Activated CD8-positive, alpha-beta memory T cell treated with anti-CD3 and anti-CD28 coated beads for 48 hours (primary cell): ENCODE data around the gene NKG7.

Source experiments
- DNase-seq, 3 experiments: peaks; one replicate each; pipeline ENCODE4 v3.0.0-alpha.2; 2020; ENCODE audit warnings: low read depth in 2 of 3, low spot score in 2 of 3

NKG7 gene

GRCh38 chr19:51364200-51365106, 8.0 kb downstream of the NKG7 start:
- no peak for DNase-seq

- DNase-seq, result no peak
These were observed 11.2 kb downstream of the NKG7 start for GRCh38 chr19:51361239-51361638.

GRCh38 chr19:51359294-51359693, 13.2 kb downstream of the NKG7 start:
- no peak for DNase-seq

GRCh38 chr19:51357952-51358351, 14.5 kb downstream of the NKG7 start:
- DNase-seq, result no peak

- DNase-seq, result no peak
These were observed 16.2 kb downstream of the NKG7 start for GRCh38 chr19:51356159-51356801.

- no peak for DNase-seq
These were observed 17.7 kb downstream of the NKG7 start for GRCh38 chr19:51354742-51355148.

- no peak for DNase-seq
These were observed 18.2 kb downstream of the NKG7 start for GRCh38 chr19:51354103-51354741.

GRCh38 chr19:51352783-51353360, 19.6 kb downstream of the NKG7 start:
- no peak for DNase-seq

- no peak for DNase-seq
These were observed 21.0 kb downstream of the NKG7 start for GRCh38 chr19:51351266-51351990.

GRCh38 chr19:51347209-51347928, 25.1 kb downstream of the NKG7 start:
- DNase-seq, result no peak

- DNase-seq, result no peak
These were observed 25.7 kb downstream of the NKG7 start for GRCh38 chr19:51346742-51347141.

- no peak for DNase-seq
These were observed 27.3 kb downstream of the NKG7 start for GRCh38 chr19:51345076-51345620.

GRCh38 chr19:51342631-51343569, 29.6 kb downstream of the NKG7 start:
- no peak for DNase-seq

GRCh38 chr19:51341976-51342580, 30.4 kb downstream of the NKG7 start, which contains the start of gene VSIG10L:
Gene VSIG10L, minus strand, starts transcription at chr19:51342139. Its CDS starts 15 bp downstream, at chr19:51342124.
- no peak for DNase-seq

- DNase-seq, result no peak
These were observed 31.4 kb downstream of the NKG7 start for GRCh38 chr19:51341066-51341465.

- peak; percentile 86 to 97 (median 96) for DNase-seq
These were observed 32.5 kb downstream of the NKG7 start for GRCh38 chr19:51339687-51340656.

GRCh38 chr19:51339313-51339686, 33.2 kb downstream of the NKG7 start:
- no peak for DNase-seq
